HepG2 (cell line): ENCODE results near the gene FRS2. TPM values are rescaled to one million over a fixed set of nuclear protein-coding genes. Genes with fewer than 3 reads are reported as not detected.

ENCODE experiments used
- ATAC-seq: fragments of 200-7000 bp; cut with Tn5 transposase; 3 replicates; pipeline ENCODE4 v1.9.1; 2020; ENCODE audit warnings: mild to moderate bottlenecking, moderate library complexity
- BruUV-seq: library from RNA; stranded (reverse); fragments of 400-500 nt; replicated peaks from 2 replicates; lab custom pipeline; 2021; lab: Mats Ljungman, UMichigan
- CTCF ChIA-PET: fragments of 300-600 bp; formaldehyde crosslinking; extraction: SDS; loops from one replicate; lab custom pipeline; 2021; ENCODE audit warnings: low total read pairs, inconsistent platforms, low intra/inter-chr PET ratio; lab: Yijun Ruan, JAX
- POLR2A ChIA-PET: fragments of 350-600 bp; sonication (Branson Sonifier 250); formaldehyde crosslinking; loops from one replicate; lab custom pipeline; 2020; ENCODE audit warnings: antibody characterized with exemption, inconsistent platforms; lab: Yijun Ruan, JAX
- DNase-seq: peaks from one replicate; pipeline ENCODE4 v3.0.0-alpha.2; 2015; ENCODE audit warnings: low spot score
- FAIRE-seq: peaks from 3 replicates; lab custom pipeline; 2011; peaks lifted over from hg19 to GRCh38; lab: Jason Lieb, UNC
- H2AFZ ChIP-seq: one replicate; pipeline ENCODE4 v1.6.1; 2011; ENCODE audit warnings: low read length, inconsistent platforms
- H3K27ac ChIP-seq: fragments of 300-600 bp; 3 replicates; pipeline ENCODE4 v1.8.0; 2011; ENCODE audit warnings: mixed run types, mild to moderate bottlenecking, mixed read lengths, low read length, inconsistent platforms; ENCODE audit not compliant: insufficient read depth; ENCODE audit errors: extremely low read length
- H3K27me3 ChIP-seq, 2 experiments: fragments of 200-600 bp in 1 of 2; 2 replicates in 1 of 2; 3 replicates in 1 of 2; pipeline versions ENCODE4 v1.6.0 to v1.8.0; 2011; ENCODE audit warnings: low read length in 2 of 2, mild to moderate bottlenecking in 2 of 2, moderate library complexity in 2 of 2, inconsistent platforms in 1 of 2; ENCODE audit not compliant: insufficient read depth in 2 of 2, control insufficient read depth in 1 of 2
- H3K36me3 ChIP-seq, 2 experiments: fragments of 200-600 bp in 1 of 2; replicated peaks in 1 of 2; 2 replicates in 1 of 2; 3 replicates in 1 of 2; pipeline versions ENCODE4 v1.5.1 to v1.8.0; 2011; ENCODE audit warnings: low read length in 2 of 2, inconsistent platforms in 1 of 2; ENCODE audit not compliant: insufficient read depth in 2 of 2, control insufficient read depth in 1 of 2
- H3K4me1 ChIP-seq: 2 replicates; pipeline ENCODE4 v1.5.1; 2012; ENCODE audit warnings: low read length, inconsistent platforms; ENCODE audit not compliant: insufficient read depth
- H3K4me2 ChIP-seq: 2 replicates; pipeline ENCODE4 v1.6.0; 2011; ENCODE audit warnings: low read depth, low read length, inconsistent platforms
- H3K4me3 ChIP-seq, 3 experiments: fragments of 200-600 bp in 1 of 3; sonication (generic), shearing (Covaris generic) in 1 of 3; replicated peaks in 1 of 3; 2 replicates each; pipeline ENCODE4 v1.5.1; 2011 to 2016; ENCODE audit warnings: low read length in 3 of 3, inconsistent platforms in 2 of 3, low read depth in 2 of 3, mild to moderate bottlenecking in 2 of 3, control low read depth in 1 of 3, mixed read lengths in 1 of 3; ENCODE audit not compliant: insufficient read depth in 1 of 3
- H3K79me2 ChIP-seq: one replicate; pipeline ENCODE4 v1.6.1; 2011; ENCODE audit warnings: low read length, inconsistent platforms; ENCODE audit not compliant: insufficient read depth
- H3K9ac ChIP-seq: 2 replicates; pipeline ENCODE4 v1.6.0; 2011; ENCODE audit warnings: mild to moderate bottlenecking, low read depth, low read length, inconsistent platforms; ENCODE audit not compliant: insufficient read depth
- H3K9me3 ChIP-seq: 2 replicates; pipeline ENCODE4 v1.5.1; 2012; ENCODE audit warnings: mild to moderate bottlenecking, low read length
- H4K20me1 ChIP-seq: 2 replicates; pipeline ENCODE4 v1.6.0; 2011; ENCODE audit warnings: inconsistent platforms, mild to moderate bottlenecking, low read length, moderate library complexity; ENCODE audit not compliant: insufficient read depth
- ADNP ChIP-seq: sonication (generic); formaldehyde crosslinking; IDR thresholded peaks from 2 replicates; pipeline ENCODE4 v1.4.0; 2020; ENCODE audit warnings: missing genetic modification reagents
- ETV5 ChIP-seq: IDR thresholded peaks from 2 replicates; pipeline ENCODE4 v1.6.1; 2018; ENCODE audit warnings: missing biosample characterization, missing genetic modification reagents, inconsistent platforms, borderline replicate concordance
- FLYWCH1 ChIP-seq: sonication (generic); formaldehyde crosslinking; IDR thresholded peaks from 2 replicates; pipeline ENCODE4 v1.8.1; 2023; ENCODE audit warnings: mild to moderate bottlenecking, missing genetic modification reagents
- MBNL3 ChIP-seq: fragments of 250-450 bp; sonication (Bioruptor Pico); conservative IDR thresholded peaks from 2 replicates; pipeline ENCODE4 v1.8.0; 2022; ENCODE audit warnings: mild to moderate bottlenecking, inconsistent platforms
- MEF2D ChIP-seq: sonication (generic); formaldehyde crosslinking; IDR thresholded peaks from 2 replicates; pipeline ENCODE4 v1.5.1; 2020; ENCODE audit warnings: mild to moderate bottlenecking, missing genetic modification reagents
- NR2C2 ChIP-seq: sonication (generic); formaldehyde crosslinking; IDR thresholded peaks from 2 replicates; pipeline ENCODE4 v1.4.0; 2020; ENCODE audit warnings: missing genetic modification reagents, mild to moderate bottlenecking, moderate library complexity, borderline replicate concordance
- RFX5 ChIP-seq: IDR thresholded peaks from 2 replicates; pipeline ENCODE4 v1.6.1; 2011; ENCODE audit warnings: low read depth, low read length, improper control_type of control experiment
- STAG1 ChIP-seq: sonication (generic); formaldehyde crosslinking; IDR thresholded peaks from 2 replicates; pipeline ENCODE4 v1.4.0; 2020; ENCODE audit warnings: missing genetic modification reagents
- THAP7 ChIP-seq: sonication (generic); formaldehyde crosslinking; IDR thresholded peaks from 2 replicates; pipeline ENCODE4 v1.8.1; 2023; ENCODE audit warnings: mild to moderate bottlenecking, missing genetic modification reagents
- THYN1 ChIP-seq: sonication (generic); formaldehyde crosslinking; IDR thresholded peaks from 2 replicates; pipeline ENCODE4 v1.8.1; 2023; ENCODE audit warnings: low read depth, mild to moderate bottlenecking, moderate library complexity, missing genetic modification reagents, borderline replicate concordance
- ZBTB1 ChIP-seq: sonication (generic); formaldehyde crosslinking; IDR thresholded peaks from 2 replicates; pipeline ENCODE4 v1.4.0; 2020; ENCODE audit warnings: missing genetic modification reagents, borderline replicate concordance
- ZBTB3 ChIP-seq: sonication (generic); formaldehyde crosslinking; IDR thresholded peaks from 2 replicates; pipeline ENCODE4 v1.4.0; 2020; ENCODE audit warnings: low read depth, mild to moderate bottlenecking, moderate library complexity, missing genetic modification reagents, borderline replicate concordance
- ZNF512B ChIP-seq: sonication (generic); formaldehyde crosslinking; IDR thresholded peaks from 2 replicates; pipeline ENCODE4 v1.5.1; 2020; ENCODE audit warnings: missing genetic modification reagents, mild to moderate bottlenecking, borderline replicate concordance
- ZNF589 ChIP-seq: sonication (generic); formaldehyde crosslinking; conservative IDR thresholded peaks from 2 replicates; pipeline ENCODE4 v1.8.0; 2022; ENCODE audit warnings: mild to moderate bottlenecking, moderate library complexity, missing genetic modification reagents
- WGBS: methylation state at CpG from one replicate; pipeline ENCODE4 v1.1.6; 2017; ENCODE audit warnings: low lambda C conversion rate; 5-methylcytosine and 5-hydroxymethylcytosine counted together
- in situ Hi-C: cut with HindIII; loops from 2 replicates; pipeline ENCODE4 v1.10.0; 2017; ENCODE audit warnings: low pct_unique_long_range_greater_than_20kb; ENCODE audit not compliant: extremely low pct_ligation_motif_present
- intact Hi-C: fragments of 100-400 bp; cut with micrococcal nuclease; formaldehyde crosslinking; loops from one replicate; pipeline ENCODE4 v1.10.0; 2022; ENCODE audit not compliant: unreplicated experiment
- polyA plus RNA-seq, 8 experiments: library from polyadenylated mRNA; depleted of rRNA in 3 of 8; stranded (reverse) in 7 of 8; unstranded in 1 of 8; fragments of >200 nt; fragmentation: Illumina TruSeq in 4 of 8; extraction: Trizol in 4 of 8; gene quantifications; 2 replicates each; pipeline versions ENCODE4 v1.2.1 to v1.2.3, GENCODE V29; 2011 to 2016; ENCODE audit warnings: low read depth in 4 of 8, missing spikeins in 1 of 8, mixed read lengths in 1 of 8; ENCODE audit not compliant: insufficient read depth in 1 of 8
- total RNA-seq, 5 experiments: library from RNA; depleted of rRNA; stranded (reverse); fragments of >200 nt; fragmentation: Illumina TruSeq; extraction: Trizol; gene quantifications; 2 replicates each; pipeline ENCODE4 v1.2.3, GENCODE V29; 2016; ENCODE audit warnings: low read depth in 1 of 5

Gene FRS2
- total and polyA plus RNA-seq, 2 of the 13 experiments (the other 11 are each of a cell fraction or from before 2014, with no cell fraction given) = 8.3 to 16.8 TPM

- TF ChIP-seq THYN1 (CRISPR knock-in tag) = no peak
Measured at GRCh38 chr12:69481133-69481532, 10.9 kb downstream of the FRS2 start (continued).

- no peak for FAIRE-seq
- H3K36me3 ChIP-seq = peaks cover 0 to 2% of the 10 kb centered on the region in 2 experiments; a peak in 3 of 5 replicates
- H3K9me3 ChIP-seq = peaks cover 6% of the 10 kb centered on the region; the same call in 1 of the 2 replicates
- no peak overlapping the region for H3K27ac ChIP-seq
- no peak overlapping the region for H3K9ac ChIP-seq
- H3K4me1 ChIP-seq = peaks cover 54% of the 10 kb centered on the region
- no peak overlapping the region for H3K4me2 ChIP-seq
- ChIA-PET POLR2A (interaction anchor here (1.8 kb wide), 1 partner anchor 14 kb away, joined by 4 read pairs; the partner anchor contains the start of gene FRS2), CTCF (no interaction called here)
- in situ Hi-C loops (no loop called here), intact Hi-C loops (no loop called here)
- no peaks in the 10 kb centered on the region for H3K27me3 ChIP-seq
- BruUV-seq = no TSS peak
- ATAC-seq = no peak
- DNase-seq = no peak
- no peak overlapping the region for H3K4me3 ChIP-seq
- H2AFZ ChIP-seq = no peak overlapping the region
- TF ChIP-seq ADNP (CRISPR knock-in tag) (no peak), MEF2D (CRISPR knock-in tag) (no peak)
- peaks cover 9% of the 10 kb centered on the region; the same call in 1 of the 2 replicates for H4K20me1 ChIP-seq
- peaks cover 90% of the 10 kb centered on the region for H3K79me2 ChIP-seq
- 97% methylated on average over 1 of the region's 1 CpG for WGBS
Measured at GRCh38 chr12:69483700-69484099, 13.5 kb downstream of the FRS2 start.

- in situ Hi-C loops = no loop called here
- ATAC-seq = peak; percentile 37; the same call in 2 of the 3 replicates
- WGBS = 40% methylated on average over 2 of the region's 2 CpGs
- peak; percentile 55 for TF ChIP-seq STAG1 (CRISPR knock-in tag)
- no peak for TF ChIP-seq NR2C2 (CRISPR knock-in tag)
- no peak for TF ChIP-seq FLYWCH1 (CRISPR knock-in tag)
- no peak for TF ChIP-seq RFX5
- no peak for TF ChIP-seq ZNF512B (CRISPR knock-in tag)
- TF ChIP-seq ZBTB1 (CRISPR knock-in tag) = no peak
- no peak for TF ChIP-seq ZBTB3 (CRISPR knock-in tag)
- TF ChIP-seq THAP7 (CRISPR knock-in tag) = no peak
- no peak for TF ChIP-seq MBNL3
- no peak for TF ChIP-seq ZNF589 (CRISPR knock-in tag)
- peak; percentile 32; the same call in 1 of the 2 replicates for TF ChIP-seq ETV5 (CRISPR knock-in tag)
Measured at GRCh38 chr12:69484428-69484827, 14.2 kb downstream of the FRS2 start.

More at GRCh38 chr12:69484428-69484827, 14.2 kb downstream of the FRS2 start:
- Histone ChIP-seq H3K4me3 (no peak overlapping the region), H3K9me3 (peaks cover 6% of the 10 kb centered on the region; the same call in 1 of the 2 replicates), H3K9ac (no peak overlapping the region), H3K4me2 (no peak overlapping the region), H3K27me3 (no peaks in the 10 kb centered on the region), H3K79me2 (peaks cover 90% of the 10 kb centered on the region), H2AFZ (no peak overlapping the region), H4K20me1 (peaks cover 9% of the 10 kb centered on the region; the same call in 1 of the 2 replicates), H3K36me3 (peaks cover 0 to 2% of the 10 kb centered on the region in 2 experiments; a peak in 3 of 5 replicates), H3K4me1 (peaks cover 61% of the 10 kb centered on the region), H3K27ac (no peak overlapping the region)
- no peak for FAIRE-seq
- ChIA-PET POLR2A (no interaction called here), CTCF (no interaction called here)
- intact Hi-C loops = no loop called here
- DNase-seq = peak; percentile 12
- no TSS peak for BruUV-seq
